ENCODE measurements around the gene CSNK1G1. TPM values are rescaled to one million over a fixed set of nuclear protein-coding genes. Genes with fewer than 3 reads are reported as not detected.
A peak's percentile ranks its signal among the peaks of the same experiment; 100 is the strongest.

Gene CSNK1G1
- total and polyA plus RNA-seq, 2 of the 8 experiments (the other 6 are each of a cell fraction or from before 2014, with no cell fraction given): 6.0 to 12.9 TPM

- TF ChIP-seq CHD7 (IDR thresholded peaks at IDR 0.05; ENCODE audit: insufficient replicate concordance, low read length) (no peak), RXRA (IDR thresholded peaks at IDR 0.05; ENCODE audit: insufficient read depth, low read depth, low read length) (no peak), GABPA (IDR thresholded peaks at IDR 0.05; ENCODE audit: borderline replicate concordance, insufficient read depth, low read length) (no peak), FOSL1 (IDR thresholded peaks at IDR 0.05; ENCODE audit: insufficient read depth, low read depth, low read length) (peak; percentile 38; the same call in 1 of the 2 replicates), KDM4A (IDR thresholded peaks at IDR 0.05; ENCODE audit: low read depth, low read length, severe bottlenecking) (peak; percentile 73), CBX5 (IDR thresholded peaks at IDR 0.05; ENCODE audit: low read depth, low read length) (no peak), NRF1 (IDR thresholded peaks at IDR 0.05; ENCODE audit: low read depth, low read length) (no peak), RNF2 (IDR thresholded peaks at IDR 0.05; ENCODE audit: borderline replicate concordance, low read depth, low read length, missing control alignments, poor library complexity, severe bottlenecking) (no peak), MAFK (IDR thresholded peaks at IDR 0.05; ENCODE audit: low read depth, low read length) (no peak)
Measured at GRCh38 chr15:64151727-64152506, 204.1 kb downstream of the CSNK1G1 start, which contains the start of gene SNX22 (continued).
